ENCODE data around the gene CGB1.

- no peak for TF ChIP-seq CTCF (IDR thresholded peaks at IDR 0.05; ENCODE audit: borderline replicate concordance, extremely low read depth, low read length, poor library complexity, severe bottlenecking)
- TF ChIP-seq EZH2 (IDR thresholded peaks at IDR 0.05; ENCODE audit: borderline replicate concordance, low read depth, low read length, severe bottlenecking): no peak
Measured at GRCh38 chr19:49017041-49017665, 19.5 kb downstream of the CGB1 start, which contains the start of gene LHB.

Data from DND-41 (cell line).